Prostate gland (tissue), 2 donors: Measurements from ENCODE around the gene CELSR2.

Experiments
- CTCF ChIP-seq, 4 experiments: fragments of 200-600 bp in 2 of 4; fragments of 450-650 bp in 2 of 4; sonication (generic) in 2 of 4; IDR thresholded peaks; 1 replicate in 3 of 4; 2 replicates in 1 of 4; pipeline ENCODE4 v1.5.1; 2016 to 2019; ENCODE audit warnings: antibody characterized with exemption in 4 of 4, mild to moderate bottlenecking in 2 of 4, moderate library complexity in 2 of 4
- POLR2AphosphoS5 ChIP-seq: sonication (generic); formaldehyde crosslinking; IDR thresholded peaks from one replicate; pipeline ENCODE4 v1.6.1; 2017; ENCODE audit warnings: antibody characterized with exemption

GRCh38 chr1:109256085-109256484 lies 6.7 kb downstream of the CELSR2 start:
- no peak for TF ChIP-seq CTCF (IDR thresholded peaks at IDR 0.05)
- TF ChIP-seq POLR2AphosphoS5, result no peak
